ENCODE results near the gene TXNRD3.

- TF ChIP-seq CTCF (IDR thresholded peaks at IDR 0.05 in 8 of 11, conservative IDR thresholded peaks at IDR 0.05 in 3 of 11) = no peak
- TF ChIP-seq POLR2AphosphoS5 (IDR thresholded peaks at IDR 0.05) = no peak
- TF ChIP-seq POLR2A (IDR thresholded peaks at IDR 0.05) = no peak
Observed at GRCh38 chr3:126664591-126665214, 9.8 kb upstream of the TXNRD3 start.

Data from spleen (tissue), 7 donors.